ENCODE measurements around the gene RNFT2.

- TF ChIP-seq POLR2A (IDR thresholded peaks at IDR 0.05) (no peak), CTCF (IDR thresholded peaks at IDR 0.05) (no peak)
These were observed 35.9 kb downstream of the RNFT2 start for GRCh38 chr12:116774020-116774419.

Data from Peyer's patch (tissue), 4 donors.